DMS79 (cell line): ENCODE data around the gene TWF2.
A peak's percentile ranks its signal among the peaks of the same experiment; 100 is the strongest.

Source experiments
- DNase-seq: peaks from one replicate; lab custom pipeline; 2025; lab: John Stamatoyannopoulos, UW

Gene TWF2

DNA sequence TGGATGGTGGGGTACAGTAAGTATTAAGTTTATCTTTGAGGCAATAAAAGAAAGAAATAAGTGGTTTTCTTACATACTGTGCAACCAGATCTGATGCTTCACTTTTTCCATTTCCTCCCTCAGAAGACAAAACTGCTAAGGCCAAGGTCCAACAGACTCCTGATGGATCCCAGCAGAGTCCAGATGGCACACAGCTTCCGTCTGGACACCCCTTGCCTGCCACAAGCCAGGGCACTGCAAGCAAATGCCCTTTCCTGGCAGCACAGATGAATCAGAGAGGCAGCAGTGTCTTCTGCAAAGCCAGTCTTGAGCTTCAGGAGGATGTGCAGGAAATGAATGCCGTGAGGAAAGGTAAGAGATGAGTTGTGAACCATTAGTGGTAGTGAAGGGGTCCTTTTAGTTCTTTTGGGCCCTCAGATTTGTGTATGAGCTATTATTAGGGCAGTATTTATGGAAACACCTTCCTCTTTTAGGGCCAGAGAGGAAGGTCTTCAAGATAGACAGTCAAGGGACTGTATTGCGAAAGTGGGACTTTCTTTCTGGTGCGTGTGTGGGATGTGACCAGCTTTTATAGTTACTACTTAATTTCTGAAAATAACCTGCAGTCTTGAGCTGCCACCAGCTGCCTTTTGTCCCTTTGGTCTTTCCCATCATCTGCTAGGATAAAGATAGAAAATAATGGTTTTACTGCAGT is 36.4 kb downstream of the TWF2 start:
- no peak for DNase-seq

DNA sequence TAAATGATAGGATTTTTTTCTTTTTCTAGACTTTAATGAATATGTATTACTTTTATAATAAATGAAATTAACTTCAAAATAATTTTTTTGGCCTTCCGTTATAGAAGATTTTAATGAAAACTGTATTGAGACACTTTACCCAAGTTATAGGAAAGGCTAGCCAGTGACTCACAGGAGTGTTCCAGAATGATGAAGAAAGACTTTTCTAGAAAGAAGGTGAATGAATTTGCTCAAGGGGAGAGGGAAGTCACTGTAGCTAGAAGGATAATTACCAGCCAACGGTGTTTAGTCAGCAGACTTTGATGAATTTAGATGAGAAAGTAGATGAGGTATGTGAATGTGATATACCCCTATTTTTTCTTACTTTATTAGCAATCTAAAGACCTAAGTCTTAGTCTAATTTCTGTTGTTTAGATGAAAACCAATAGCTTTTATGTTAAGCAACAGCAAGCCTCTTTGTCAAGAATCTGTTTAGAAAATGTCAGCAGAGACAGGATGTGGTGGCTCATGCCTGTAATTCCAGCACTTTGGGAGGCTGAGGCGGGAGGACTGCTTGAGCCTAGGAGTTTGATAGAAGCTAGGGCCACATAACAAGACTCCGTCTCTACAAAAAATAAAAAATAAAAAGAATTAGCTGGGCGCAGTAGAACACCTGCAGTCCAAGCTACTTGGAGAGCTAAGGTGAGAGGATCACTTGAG is 37.8 kb downstream of the TWF2 start:
- no peak for DNase-seq

GRCh38 chr3:52198643-52199608 is 40.0 kb downstream of the TWF2 start:
- no peak for DNase-seq

DNA sequence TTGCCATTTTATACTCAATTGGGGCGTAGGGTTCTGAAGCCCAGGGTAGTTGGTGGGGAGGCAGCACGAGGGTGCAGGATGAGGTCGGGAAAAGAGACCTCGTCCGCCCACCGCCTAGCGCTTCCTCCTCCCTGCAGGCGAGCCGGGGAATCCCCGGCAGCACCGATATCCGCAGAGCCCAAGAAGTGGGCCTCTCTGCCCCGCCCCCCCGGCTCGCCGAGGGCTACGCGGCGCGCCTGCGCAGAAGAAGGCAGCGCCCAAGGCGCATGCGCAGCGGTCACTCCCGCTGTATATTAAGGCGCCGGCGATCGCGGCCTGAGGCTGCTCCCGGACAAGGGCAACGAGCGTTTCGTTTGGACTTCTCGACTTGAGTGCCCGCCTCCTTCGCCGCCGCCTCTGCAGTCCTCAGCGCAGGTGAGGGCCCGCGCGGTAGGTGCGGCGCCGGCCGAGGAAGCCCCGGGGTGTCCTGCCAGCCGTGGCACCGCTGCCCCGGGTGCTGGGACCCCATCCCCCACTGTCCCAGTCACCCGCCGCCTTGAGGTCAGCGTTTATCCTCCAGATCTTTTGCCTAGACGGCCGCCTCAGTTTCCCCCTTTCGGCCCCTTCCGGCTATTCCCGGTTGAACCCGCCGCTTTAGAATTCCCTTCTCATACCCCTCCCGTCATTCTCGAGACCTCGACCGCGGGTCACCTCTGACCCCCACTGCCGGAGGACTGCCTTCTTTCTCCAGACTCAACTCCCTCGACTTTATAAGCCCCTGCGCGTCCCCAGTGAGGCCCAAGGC is 40.9 kb downstream of the TWF2 start, which contains the start of gene ALAS1:
TSS of gene ALAS1 (plus strand) at position 319 of the 784 bp plus-strand sequence. CDS start 1,082 bp downstream, outside the sequence.
- peak; percentile 22 for DNase-seq

DNA sequence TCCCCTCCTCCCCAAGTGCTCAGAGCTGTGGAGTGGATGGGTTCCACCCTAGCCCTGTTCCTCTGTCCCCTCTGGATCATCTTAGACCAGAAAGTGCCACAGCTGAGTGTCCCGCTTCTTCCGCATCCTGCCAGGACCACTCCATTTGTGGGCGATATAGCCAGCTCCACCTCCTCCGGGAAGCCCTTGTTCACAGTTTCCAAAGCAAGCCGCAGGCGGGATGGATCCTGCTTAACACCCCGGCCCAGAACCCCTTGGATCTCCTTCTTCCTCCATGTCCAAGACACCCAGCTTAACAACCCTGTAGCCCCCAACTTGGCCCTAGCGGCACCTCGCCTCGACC is 41.5 kb downstream of the TWF2 start:
- no peak for DNase-seq

DNA sequence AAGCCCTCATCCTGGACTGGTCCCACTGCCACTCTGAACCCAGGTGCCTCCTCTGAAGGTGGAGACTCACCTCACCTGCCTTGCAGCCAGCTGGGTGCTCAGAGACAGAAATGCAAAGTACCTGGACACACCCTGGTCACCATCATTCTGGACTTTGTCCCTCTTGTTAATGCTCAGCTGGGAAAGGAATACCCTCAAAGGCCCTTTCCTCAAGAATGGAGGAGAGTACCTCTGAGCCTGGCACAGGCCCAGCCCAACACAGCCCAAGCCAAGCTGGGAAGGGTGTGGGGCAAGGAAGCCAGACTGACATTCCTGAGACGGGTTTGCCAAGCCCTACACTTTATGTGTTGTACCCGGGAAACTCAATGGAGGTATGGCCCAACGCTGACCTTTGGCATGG is 42.0 kb downstream of the TWF2 start:
- DNase-seq = no peak

DNA sequence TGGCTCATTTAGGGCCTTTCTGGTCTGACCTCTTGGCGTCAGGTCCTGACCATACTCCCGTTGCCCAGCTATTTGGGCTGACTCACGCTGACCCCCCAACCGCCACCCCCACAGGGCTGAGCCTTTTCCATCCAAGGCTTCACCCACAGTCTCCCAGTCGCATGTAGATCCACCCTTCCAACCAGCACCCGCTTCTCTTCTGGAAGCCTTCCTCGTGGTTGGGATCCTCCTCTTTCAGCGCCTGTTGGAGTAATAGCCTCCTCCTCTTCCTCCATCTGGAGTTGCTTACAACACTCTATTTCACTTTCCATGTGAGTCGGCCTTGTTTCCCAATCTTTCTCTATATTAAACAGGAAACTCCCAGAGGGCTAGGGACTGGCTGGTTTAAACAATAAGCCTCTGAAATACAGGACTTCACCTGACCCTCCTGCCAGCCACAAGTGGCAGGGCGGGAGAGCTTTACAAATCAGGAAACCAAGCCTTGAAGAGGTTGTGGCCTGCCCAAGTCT is 43.1 kb downstream of the TWF2 start:
- DNase-seq = no peak

DNA sequence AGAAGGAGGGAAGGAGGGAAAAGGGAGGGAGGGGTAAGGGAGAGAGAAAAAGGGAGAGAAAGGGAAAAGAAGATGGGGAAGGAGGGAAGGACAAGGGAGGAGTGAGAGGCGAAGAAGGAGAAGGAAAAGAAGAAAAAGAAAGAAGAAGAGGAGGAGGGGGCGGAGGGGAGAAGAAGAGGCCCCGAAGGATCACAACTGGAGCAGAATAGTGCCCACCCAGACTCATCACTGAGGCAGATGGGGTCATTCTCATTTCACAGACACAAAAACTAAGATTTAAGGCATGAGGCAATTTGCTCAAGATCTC is 43.7 kb downstream of the TWF2 start:
- DNase-seq = no peak

DNA sequence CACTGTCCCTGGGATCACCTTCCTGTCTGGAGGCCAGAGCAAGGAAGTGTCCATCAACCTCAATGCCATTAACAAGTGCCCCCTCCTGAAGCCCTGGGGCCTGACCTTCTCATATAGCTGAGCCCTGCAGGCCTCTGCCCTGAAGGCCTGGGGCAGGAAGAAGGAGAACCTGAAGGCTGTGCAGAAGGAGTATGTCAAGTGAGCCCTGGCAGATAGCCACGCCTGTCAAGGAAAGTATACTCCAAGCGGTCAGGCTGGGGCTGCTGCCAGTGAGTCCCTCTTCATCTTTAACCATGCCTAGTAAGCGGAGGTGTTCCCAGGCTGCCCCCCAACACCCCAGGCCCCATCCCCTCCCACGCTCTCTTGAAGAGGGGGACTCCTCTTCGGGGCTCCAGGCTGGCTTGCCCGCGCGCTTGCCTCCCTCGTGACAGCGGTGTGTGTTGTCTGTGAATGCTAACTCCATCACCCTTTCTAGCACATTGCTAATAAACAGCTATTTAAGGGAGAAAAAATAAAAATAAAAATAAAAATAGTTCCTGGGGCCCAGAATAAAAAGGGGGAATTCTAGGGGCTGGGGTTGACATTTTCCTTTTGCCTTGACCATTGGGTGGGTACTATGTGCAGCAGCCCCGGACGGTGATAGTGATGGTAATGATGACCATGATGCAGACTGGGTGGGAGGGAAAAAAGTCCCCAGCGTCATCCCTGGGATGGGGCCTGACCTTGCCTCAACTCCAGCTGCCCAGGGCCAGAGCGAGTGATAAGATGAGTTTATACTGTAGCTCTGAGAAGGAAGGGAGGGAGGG is 44.3 kb downstream of the TWF2 start:
- peak; percentile 37 for DNase-seq

GRCh38 chr3:52193065-52193464 is 45.9 kb downstream of the TWF2 start:
- no peak for DNase-seq

DNA sequence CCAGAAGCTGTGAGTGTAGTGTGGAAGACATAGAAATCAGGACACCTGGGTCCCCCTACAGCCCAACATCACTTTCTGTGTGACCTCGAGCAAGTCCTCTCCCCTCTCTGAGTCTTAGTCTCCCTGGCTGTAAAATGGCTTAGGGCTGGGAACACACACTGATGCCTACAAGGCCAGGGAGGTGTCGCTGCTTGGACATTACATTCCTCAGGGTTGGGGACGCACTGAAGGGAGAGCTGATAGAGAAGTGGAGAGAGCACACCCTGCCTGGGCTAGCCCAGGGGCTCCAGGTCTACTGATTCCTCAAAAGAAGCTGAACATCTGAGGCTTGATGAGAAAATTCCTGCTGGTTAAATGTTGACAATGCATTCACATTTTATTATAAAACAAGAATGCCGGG is 47.3 kb downstream of the TWF2 start:
- no peak for DNase-seq

DNA sequence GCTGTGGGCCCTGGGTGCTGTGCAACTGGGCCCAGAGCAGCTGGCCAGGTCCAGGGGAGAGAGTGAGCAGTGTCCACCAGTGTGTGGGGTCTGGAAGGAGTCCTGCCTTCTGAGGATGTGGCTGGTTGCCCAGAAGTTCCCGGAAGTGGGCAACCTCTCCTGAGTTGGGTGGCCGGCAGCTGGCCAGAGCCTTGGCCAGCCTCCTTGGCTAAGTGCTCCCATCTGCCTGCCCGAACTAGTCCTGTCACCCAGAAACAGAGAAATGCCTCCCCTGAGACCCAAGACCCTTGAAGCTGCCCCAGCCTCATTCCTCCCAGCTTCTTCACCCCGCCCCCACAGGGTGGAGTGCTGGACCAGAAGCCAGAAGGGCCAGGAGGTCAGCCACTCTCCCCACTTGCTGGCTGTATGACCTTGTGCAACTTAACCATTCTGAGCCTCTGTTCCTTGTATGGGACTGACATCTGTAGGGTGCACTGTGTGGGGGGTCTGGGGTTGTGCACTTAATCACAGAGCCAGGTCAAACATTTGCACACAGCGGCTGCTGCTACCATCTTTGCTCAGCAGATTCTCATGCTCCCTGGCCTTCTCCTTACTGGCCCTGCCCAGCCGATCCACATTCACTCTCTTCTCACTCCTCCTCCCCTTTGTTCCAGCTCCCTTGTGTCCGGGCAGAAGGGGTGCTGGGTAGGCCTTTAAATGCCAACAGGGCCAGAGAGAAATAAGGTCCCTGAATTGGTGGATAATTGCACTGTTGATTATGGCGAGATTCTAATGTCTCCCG is 48.5 kb downstream of the TWF2 start:
- DNase-seq = no peak

- DNase-seq = no peak
Measured at GRCh38 chr3:52188556-52188955, 50.4 kb downstream of the TWF2 start.

DNA sequence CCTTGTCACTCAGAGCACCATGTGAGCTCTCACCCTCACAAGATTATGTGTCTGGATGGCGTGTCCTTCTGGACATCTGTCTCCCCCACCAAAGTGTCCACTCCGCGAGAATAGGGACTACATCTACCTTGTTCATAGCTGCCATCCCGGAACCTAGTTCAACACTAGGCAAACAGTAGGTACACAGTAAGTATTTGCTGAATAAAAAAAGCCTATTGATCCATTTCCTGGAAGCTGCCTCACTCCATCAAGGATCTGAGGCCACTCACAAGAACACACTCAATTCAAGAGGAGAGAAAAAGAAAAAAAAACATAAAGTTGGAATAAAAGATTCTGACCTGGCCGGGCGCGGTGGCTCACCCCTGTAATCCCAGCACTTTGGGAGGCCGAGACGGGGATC is 52.2 kb downstream of the TWF2 start:
- DNase-seq = no peak

- no peak for DNase-seq
Measured at GRCh38 chr3:52185837-52186236, 53.1 kb downstream of the TWF2 start.

GRCh38 chr3:52185311-52185710 is 53.6 kb downstream of the TWF2 start:
- no peak for DNase-seq

DNA sequence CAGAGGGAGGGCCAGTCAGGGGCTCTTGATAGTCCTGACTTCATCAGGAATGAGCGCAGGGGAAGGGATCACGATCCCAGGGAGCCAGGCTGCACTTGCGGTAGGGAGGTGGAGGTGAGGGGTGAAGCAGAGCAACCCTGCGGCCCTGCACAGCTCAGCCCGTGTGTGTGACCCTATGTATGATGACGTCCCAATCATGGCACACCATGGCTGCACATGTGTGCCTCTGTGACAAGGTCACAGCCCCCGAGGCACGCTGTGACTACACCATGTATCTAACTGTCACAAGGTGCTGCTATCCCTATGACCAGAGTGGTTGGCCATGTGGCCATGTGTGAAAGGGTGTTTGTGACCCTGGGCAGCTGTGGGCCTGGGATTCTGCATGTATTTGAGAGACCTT is 54.3 kb downstream of the TWF2 start:
- DNase-seq = no peak

- no peak for DNase-seq
Measured at GRCh38 chr3:52183786-52184445, 55.0 kb downstream of the TWF2 start.

GRCh38 chr3:52182691-52183090 is 56.3 kb downstream of the TWF2 start:
- DNase-seq = no peak

GRCh38 chr3:52182196-52182595 is 56.8 kb downstream of the TWF2 start:
- DNase-seq = no peak
